OCI-LY1 (cell line): ENCODE results near the gene C9orf72.

Source experiments
- H2AFZ ChIP-seq: fragments of 200-600 bp; sonication (generic), shearing (Covaris generic); 2 replicates; pipeline ENCODE4 v1.6.0; 2014; ENCODE audit warnings: antibody characterized with exemption, mild to moderate bottlenecking, low read length
- H3F3A ChIP-seq: fragments of 200-600 bp; sonication (generic), shearing (Covaris generic); 2 replicates; pipeline ENCODE4 v1.6.0; 2014; ENCODE audit warnings: mild to moderate bottlenecking, antibody characterized with exemption, low read length, moderate library complexity; ENCODE audit not compliant: insufficient read depth
- H3K27ac ChIP-seq: fragments of 200-600 bp; sonication (generic); 2 replicates; pipeline ENCODE4 v1.5.1; 2014; ENCODE audit warnings: low read length, mixed run types, mild to moderate bottlenecking, low read depth; ENCODE audit not compliant: poor library complexity, severe bottlenecking
- H3K27me3 ChIP-seq: fragments of 200-600 bp; sonication (generic); 2 replicates; pipeline ENCODE4 v1.6.0; 2014; ENCODE audit warnings: antibody characterized with exemption, mild to moderate bottlenecking, low read length, moderate library complexity; ENCODE audit not compliant: insufficient read depth
- H3K36me3 ChIP-seq: fragments of 200-600 bp; sonication (generic); 2 replicates; pipeline ENCODE4 v1.6.1; 2014; ENCODE audit warnings: mild to moderate bottlenecking, antibody characterized with exemption, low read length, moderate library complexity, mixed read lengths; ENCODE audit not compliant: insufficient read depth
- H3K4me1 ChIP-seq: fragments of 200-600 bp; sonication (generic); 2 replicates; pipeline ENCODE4 v1.5.1; 2014; ENCODE audit warnings: mild to moderate bottlenecking, low read length, moderate library complexity; ENCODE audit not compliant: insufficient read depth, severe bottlenecking
- H3K4me2 ChIP-seq: fragments of 200-600 bp; sonication (generic), shearing (Covaris generic); 2 replicates; pipeline ENCODE4 v1.6.1; 2014; ENCODE audit warnings: low read length
- H3K4me3 ChIP-seq: fragments of 200-600 bp; sonication (generic); 2 replicates; pipeline ENCODE4 v1.5.1; 2014; ENCODE audit warnings: low read length, low read depth, mild to moderate bottlenecking, mixed read lengths; ENCODE audit not compliant: poor library complexity, severe bottlenecking
- H3K79me2 ChIP-seq: fragments of 200-600 bp; shearing (Covaris generic); 2 replicates; pipeline ENCODE4 v1.6.1; 2016; ENCODE audit warnings: mixed run types, low read length, mixed read lengths; ENCODE audit not compliant: insufficient read depth
- H3K9ac ChIP-seq: fragments of 200-600 bp; sonication (generic), shearing (Covaris generic); 2 replicates; pipeline ENCODE4 v1.6.1; 2014; ENCODE audit warnings: mild to moderate bottlenecking, low read length, mixed read lengths
- H3K9me2 ChIP-seq: fragments of 200-600 bp; sonication (generic), shearing (Covaris generic); 2 replicates; pipeline ENCODE4 v1.6.1; 2014; ENCODE audit warnings: low read depth, mild to moderate bottlenecking, low read length, mixed read lengths
- H3K9me3 ChIP-seq: fragments of 200-600 bp; shearing (Covaris generic); 2 replicates; pipeline ENCODE4 v1.6.1; 2014; ENCODE audit warnings: low read length, mixed read lengths
- H4K20me1 ChIP-seq: fragments of 200-600 bp; sonication (generic), shearing (Covaris generic); 2 replicates; pipeline ENCODE4 v1.6.0; 2016; ENCODE audit warnings: mild to moderate bottlenecking, low read length; ENCODE audit not compliant: insufficient read depth
- CTCF ChIP-seq: fragments of 200-600 bp; sonication (generic), shearing (Covaris generic); IDR thresholded peaks from 2 replicates; pipeline ENCODE4 v1.5.1; 2017; ENCODE audit warnings: mild to moderate bottlenecking, antibody characterized with exemption, low read length, moderate library complexity, mixed read lengths
- EZH2 ChIP-seq: fragments of 200-600 bp; sonication (generic), shearing (Covaris generic); IDR thresholded peaks from 2 replicates; pipeline ENCODE4 v1.8.0; 2017; ENCODE audit warnings: borderline replicate concordance, mixed run types, mild to moderate bottlenecking, antibody characterized with exemption, low read length, moderate library complexity, mixed read lengths

C9orf72 gene

GRCh38 chr9:27540502-27540901, 32.8 kb downstream of the C9orf72 start:
- H3K9ac ChIP-seq = no peak overlapping the region
- no peak overlapping the region for H3K27ac ChIP-seq
- H3K9me3 ChIP-seq = no peaks in the 10 kb centered on the region
- no peaks in the 10 kb centered on the region for H3K79me2 ChIP-seq
- H3K9me2 ChIP-seq = no peaks in the 10 kb centered on the region
- no peak overlapping the region for H3K4me3 ChIP-seq
- no peak overlapping the region for H3K4me2 ChIP-seq
- no peaks in the 10 kb centered on the region for H3K4me1 ChIP-seq
- H3K36me3 ChIP-seq = peaks cover 4% of the 10 kb centered on the region; the same call in 1 of the 2 replicates
- TF ChIP-seq CTCF (no peak), EZH2 (no peak)
- H4K20me1 ChIP-seq = no peaks in the 10 kb centered on the region
- H3F3A ChIP-seq = no peaks in the 10 kb centered on the region
- no peaks in the 10 kb centered on the region for H3K27me3 ChIP-seq
- H2AFZ ChIP-seq = no peak overlapping the region

- H3K4me1 ChIP-seq = no peaks in the 10 kb centered on the region
- no peak overlapping the region for H3K4me3 ChIP-seq
- no peaks in the 10 kb centered on the region for H4K20me1 ChIP-seq
- no peak overlapping the region for H3K4me2 ChIP-seq
- no peaks in the 10 kb centered on the region for H3K27me3 ChIP-seq
- no peaks in the 10 kb centered on the region for H3K9me2 ChIP-seq
- H2AFZ ChIP-seq = no peak overlapping the region
- H3K36me3 ChIP-seq = no peaks in the 10 kb centered on the region
- no peaks in the 10 kb centered on the region for H3K79me2 ChIP-seq
- H3K9me3 ChIP-seq = no peaks in the 10 kb centered on the region
- H3F3A ChIP-seq = no peaks in the 10 kb centered on the region
- no peak overlapping the region for H3K27ac ChIP-seq
- TF ChIP-seq EZH2 (no peak), CTCF (no peak)
- H3K9ac ChIP-seq = no peak overlapping the region
Observed at GRCh38 chr9:27539479-27540441, 33.5 kb downstream of the C9orf72 start.

GRCh38 chr9:27538647-27539046, 34.6 kb downstream of the C9orf72 start:
- H3K36me3 ChIP-seq = no peaks in the 10 kb centered on the region
- no peak overlapping the region for H3K27ac ChIP-seq
- H3K4me3 ChIP-seq = no peak overlapping the region
- no peaks in the 10 kb centered on the region for H3K9me2 ChIP-seq
- no peaks in the 10 kb centered on the region for H3K4me1 ChIP-seq
- no peaks in the 10 kb centered on the region for H4K20me1 ChIP-seq
- H3K9ac ChIP-seq = no peak overlapping the region
- H2AFZ ChIP-seq = no peak overlapping the region
- no peak for TF ChIP-seq CTCF
- TF ChIP-seq EZH2 = no peak
- no peaks in the 10 kb centered on the region for H3K27me3 ChIP-seq
- H3F3A ChIP-seq = no peaks in the 10 kb centered on the region
- no peaks in the 10 kb centered on the region for H3K79me2 ChIP-seq
- no peaks in the 10 kb centered on the region for H3K9me3 ChIP-seq
- no peak overlapping the region for H3K4me2 ChIP-seq
